Epidermal melanocyte (primary cell): ENCODE measurements around the gene LRMDA.
A peak's percentile ranks its signal among the peaks of the same experiment; 100 is the strongest.

Source experiments
- DNase-seq: peaks from one replicate; pipeline ENCODE4 v3.0.0; 2011; ENCODE audit warnings: low spot score; ENCODE audit not compliant: insufficient read length

LRMDA gene

DNA sequence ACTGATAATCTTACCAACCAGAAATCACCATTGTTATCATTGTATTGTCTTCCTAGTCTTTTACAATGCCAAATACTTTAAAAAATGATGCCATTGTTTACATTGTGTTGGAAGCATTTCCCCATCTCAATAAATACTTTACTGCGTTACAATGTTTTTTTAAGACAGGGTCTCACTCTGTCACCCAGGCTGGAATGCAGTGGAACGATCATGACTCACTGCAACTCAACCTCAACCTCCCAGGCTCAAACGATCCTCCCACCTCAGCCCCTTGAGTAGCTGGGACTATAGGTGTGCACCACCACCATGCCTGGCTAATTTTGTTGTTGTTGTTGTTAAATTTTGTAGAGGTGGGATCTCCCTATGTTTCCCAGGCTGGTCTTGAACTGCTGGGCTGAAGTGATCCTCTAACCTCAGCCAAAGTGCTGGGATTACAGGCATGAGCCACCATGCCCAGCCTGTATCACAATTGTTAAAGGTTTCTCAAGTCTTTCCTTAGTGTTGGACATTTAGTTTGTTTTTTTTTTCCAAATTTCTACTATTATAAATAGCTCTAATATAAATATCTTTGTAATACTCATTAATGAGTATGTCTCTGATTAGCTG is 13.5 kb downstream of the LRMDA start:
- DNase-seq: no peak

DNA sequence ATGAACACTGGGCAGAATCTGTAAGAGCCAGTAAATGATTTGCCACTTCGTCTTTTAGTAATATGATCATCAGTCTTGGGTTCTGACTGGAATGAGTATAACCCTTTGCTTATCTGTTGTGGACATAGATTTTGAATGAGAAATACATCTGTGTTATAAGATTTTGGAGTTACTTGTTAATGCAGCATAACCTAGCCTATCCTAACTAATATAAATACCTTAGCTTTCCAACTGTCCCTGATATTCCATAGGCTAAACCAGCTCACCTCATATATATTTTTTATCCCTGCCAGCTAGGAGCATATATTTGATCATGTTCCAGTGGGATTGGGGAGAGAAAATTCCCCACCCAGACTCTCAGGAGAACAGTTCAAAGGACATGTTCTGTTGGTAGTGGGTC is 15.1 kb downstream of the LRMDA start:
- no peak for DNase-seq

DNA sequence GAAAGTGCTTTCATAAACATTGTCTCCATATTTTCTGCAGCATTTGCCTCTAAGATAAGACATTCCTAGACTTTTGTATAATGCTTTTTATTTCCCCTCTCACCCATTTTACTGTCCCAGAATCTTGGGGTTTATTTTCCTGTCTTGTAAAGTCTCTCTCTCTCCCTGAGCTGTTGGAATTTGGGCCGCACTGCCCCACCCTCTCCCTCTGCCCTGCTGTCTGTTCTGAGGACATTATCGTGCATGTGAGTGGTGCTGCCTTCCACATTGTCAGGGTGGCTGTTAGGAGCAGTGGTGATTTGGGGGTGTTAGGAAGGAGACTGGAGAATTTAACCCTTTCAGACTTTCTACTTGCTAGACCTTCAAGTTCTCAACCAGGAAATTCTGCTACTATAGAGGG is 16.7 kb downstream of the LRMDA start:
- no peak for DNase-seq

DNA sequence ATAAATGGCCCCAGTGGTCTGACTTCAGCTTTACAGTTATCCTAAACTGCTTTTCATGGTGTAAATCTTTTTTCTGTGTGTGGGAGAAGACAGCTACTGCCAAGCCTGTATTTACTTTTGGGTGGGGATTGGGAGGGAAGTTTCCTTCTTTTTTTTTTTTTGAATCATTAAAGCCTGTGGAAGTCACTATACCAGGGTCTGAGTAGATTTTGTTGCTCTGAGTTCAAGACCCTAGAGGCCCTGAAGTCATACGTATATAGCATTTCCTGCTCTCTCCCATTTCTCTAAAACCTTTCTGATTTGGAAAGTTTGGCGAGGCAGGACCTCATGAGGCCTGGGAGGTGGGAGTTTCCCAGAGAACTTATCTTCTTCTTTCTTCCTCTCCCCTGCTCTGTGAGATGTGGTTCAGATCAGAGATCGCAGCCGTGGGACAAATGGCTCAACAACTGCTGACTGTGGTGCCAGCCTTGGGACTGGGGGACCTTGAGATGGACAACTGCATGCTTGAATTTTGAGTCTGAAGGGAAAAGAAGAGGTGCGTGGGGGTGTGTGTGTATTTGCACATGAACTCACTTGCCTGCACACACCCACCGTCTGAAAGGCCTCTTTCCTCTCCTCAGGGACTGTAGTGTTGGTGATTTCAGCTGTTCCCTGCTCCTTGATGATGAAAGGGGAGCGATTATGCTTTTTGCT is 18.1 kb downstream of the LRMDA start:
- DNase-seq: no peak

DNA sequence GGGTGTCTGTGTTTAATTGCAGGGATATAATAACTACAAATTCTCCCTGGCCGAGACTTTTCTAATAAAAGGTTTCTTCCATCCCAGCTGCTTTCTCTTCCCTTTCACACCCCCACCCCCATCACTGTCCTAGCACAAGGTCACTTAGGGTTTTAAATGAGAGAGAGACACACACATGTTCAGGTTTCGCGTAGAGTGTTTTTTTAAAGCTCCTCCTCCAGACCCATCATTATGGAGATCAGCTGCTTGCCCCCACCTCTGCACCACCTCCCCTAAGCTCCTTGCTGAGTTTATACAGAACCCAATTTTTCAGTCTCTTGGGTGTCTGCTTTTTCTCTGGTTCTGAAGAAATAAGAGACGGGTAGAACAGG is 18.6 kb downstream of the LRMDA start:
- DNase-seq: no peak

DNA sequence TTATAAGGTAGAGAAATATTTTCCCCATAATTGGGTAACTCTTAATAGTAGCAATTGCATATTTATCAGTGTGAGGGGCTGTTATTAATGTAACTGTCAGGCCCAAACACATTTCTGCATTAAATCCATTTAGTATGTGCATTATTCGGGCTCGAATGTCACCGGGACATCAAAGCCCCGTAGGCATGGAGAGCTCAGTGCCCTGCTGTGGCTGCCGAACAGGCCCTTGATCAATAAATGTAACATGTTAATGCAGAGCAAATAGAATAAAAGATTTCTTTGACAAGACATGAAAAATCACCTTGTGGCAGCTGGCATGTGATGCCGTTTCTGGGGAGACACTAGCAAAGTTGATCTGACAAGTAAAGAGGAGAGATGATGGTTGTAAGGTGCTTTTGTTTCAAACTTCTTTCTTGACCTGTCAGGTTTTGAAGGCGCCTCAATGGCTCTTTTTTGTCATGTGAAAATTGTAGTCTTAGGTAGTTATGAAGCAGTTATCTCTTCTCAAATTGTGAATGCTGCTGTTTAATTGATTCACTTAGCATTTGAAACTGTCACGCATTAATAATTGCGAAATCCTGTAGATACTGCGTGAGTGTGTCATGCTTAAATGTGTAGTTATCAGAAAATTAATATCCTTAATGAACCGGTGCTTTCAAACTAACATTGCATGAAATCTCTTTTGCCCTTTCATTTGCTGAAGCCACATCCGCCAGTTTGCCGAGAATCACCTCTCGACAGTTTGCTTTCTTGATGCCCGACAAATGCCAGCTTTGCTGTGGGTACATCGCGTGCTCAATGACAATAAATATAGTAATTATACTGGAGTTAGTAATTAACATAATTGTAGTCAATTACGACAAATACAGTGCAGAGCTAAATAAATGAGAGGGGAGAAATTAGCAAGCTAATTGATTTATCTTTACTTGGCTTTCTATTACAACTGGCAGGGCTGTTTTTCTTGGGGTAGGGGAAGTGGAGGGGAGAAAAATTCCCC is 19.5 kb downstream of the LRMDA start:
- DNase-seq: no peak

DNA sequence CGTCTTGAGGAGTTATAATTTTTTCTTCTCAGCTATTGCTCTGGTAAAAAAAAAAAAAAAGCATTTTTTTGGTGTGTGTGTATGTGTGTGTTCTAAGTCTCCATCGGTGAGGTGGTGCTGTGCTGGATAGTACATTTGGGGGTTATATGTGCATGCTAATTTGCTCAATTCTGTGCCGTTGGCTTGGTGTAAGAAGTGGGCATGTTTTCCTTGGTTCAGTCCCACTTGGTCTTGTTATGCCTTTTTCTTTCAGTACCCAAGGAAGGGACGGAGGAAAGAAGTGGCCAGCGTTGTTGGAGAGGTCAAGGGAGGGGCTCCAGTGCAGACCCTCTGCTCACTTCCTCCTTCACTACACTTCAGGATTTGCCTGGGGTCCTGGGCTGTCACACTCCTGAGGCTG is 20.4 kb downstream of the LRMDA start:
- no peak for DNase-seq

DNA sequence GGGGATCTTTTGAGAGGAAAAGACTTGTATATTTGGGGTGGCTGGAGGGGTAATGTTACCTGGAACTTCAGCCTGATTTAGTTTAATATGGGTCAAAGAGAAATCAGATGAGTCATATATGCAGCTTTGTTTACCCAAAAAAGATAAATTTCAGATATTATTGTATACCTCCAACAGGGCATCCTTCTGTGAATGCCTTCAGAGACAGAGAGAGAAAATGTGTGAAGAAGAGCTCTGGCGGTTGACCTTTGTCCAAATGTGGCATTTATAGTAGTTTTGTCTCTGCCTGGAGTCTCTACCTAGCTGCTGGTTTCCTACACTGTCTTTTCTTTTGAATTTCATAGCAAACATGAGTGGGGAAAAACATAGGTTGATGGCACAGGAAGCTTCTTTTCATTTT is 21.6 kb downstream of the LRMDA start:
- no peak for DNase-seq

DNA sequence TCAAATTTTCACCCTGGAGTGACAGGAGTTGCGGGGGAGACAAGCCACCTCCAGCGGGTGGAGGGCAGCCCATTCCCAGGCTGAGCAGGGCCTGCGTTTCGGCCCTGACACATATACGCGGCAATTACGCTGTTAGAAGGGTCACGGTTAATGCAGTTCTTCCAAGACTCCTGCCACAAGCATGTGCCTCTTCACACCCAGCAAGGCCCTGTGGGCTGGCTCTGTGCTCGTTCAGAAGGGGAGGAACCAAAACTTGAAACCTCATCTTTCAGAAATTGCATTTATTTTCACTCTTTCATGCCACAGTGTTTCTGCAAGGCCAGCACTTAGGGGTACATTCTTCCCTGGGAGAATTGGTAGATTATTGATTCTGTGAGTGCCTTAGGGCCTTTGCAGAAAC is 24.7 kb downstream of the LRMDA start:
- no peak for DNase-seq

DNA sequence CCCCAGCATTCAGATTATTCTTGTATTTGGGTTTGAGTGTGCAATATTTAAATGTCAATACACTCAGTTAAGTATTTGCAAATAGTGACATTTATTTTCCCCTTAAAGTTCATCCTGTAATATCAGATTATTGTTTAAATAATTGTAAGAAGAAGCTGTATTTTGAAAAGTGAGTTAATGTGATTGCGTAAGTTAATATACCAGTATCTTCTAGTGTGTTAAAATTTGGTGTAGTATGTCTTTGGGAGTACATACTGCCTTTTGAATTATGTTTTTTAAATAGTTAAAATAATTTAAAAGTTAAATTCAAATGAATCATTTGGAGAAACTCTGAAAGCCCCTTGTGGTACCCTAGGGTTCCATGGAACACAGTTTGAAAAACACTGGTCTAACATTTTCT is 28.6 kb downstream of the LRMDA start:
- DNase-seq: no peak

DNA sequence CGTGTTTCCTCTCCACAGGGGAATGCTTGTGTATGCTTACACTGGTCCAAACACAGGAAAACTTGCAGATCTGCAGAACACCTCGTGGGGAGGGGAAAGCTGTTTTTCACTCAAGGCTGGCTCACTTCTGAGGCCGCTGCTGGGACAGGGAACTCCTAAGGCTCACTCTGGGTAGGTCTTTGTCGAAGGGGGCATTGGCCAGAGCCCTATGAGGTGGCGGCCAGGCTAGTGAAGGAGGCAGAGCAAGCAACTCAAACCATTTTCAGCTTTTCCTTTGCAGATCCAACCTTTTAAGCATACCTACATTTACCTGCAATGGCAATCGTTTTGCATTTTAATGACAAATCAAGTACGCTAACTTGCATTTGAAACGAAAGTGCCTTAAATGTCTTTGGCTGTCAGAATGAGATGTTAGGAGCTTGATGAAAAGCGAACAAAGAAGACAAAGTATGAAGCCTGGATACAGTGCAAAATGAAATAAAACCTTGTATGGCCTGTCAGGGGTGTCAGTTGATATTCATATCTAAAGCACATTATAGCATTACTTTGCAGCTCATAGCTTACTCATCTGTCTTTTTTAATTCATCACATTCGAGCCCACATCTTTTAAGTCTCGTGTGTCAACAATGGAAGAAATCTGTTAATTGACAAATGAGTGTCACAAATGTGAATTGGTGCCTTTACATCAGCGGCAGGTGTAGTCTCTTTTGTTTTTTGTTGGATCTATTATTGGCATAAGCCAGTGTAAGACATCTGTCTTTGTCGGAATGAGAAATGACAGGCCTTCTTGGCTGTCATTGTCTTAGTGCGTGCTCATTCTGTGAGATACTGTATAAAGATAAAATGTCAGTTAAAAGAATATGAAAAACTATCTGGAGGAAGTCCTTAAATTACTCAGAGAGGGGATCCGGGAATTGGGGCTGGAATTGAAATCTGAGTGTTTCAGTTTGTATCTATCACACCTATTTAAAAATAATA is 30.5 kb downstream of the LRMDA start:
- DNase-seq: no peak

DNA sequence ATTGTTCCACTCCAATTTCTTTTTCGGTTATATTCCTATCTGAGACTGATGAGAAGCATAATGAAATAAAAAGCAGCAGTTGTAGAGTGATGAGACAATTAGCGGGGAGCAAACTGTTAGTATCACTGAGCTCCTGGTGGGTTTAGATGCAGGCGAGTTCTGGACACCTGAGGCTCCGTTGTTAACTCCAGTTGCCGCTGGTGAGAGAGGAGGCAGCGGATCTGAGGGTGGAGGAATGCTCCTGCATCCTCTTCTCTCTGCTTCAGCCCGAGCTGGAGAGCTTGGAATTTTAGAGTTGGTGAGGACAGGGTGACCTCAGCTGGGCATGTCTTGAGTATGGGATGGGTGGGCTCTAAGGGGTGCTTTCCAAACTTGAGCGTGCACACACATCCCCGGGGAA is 31.4 kb downstream of the LRMDA start:
- DNase-seq: no peak

DNA sequence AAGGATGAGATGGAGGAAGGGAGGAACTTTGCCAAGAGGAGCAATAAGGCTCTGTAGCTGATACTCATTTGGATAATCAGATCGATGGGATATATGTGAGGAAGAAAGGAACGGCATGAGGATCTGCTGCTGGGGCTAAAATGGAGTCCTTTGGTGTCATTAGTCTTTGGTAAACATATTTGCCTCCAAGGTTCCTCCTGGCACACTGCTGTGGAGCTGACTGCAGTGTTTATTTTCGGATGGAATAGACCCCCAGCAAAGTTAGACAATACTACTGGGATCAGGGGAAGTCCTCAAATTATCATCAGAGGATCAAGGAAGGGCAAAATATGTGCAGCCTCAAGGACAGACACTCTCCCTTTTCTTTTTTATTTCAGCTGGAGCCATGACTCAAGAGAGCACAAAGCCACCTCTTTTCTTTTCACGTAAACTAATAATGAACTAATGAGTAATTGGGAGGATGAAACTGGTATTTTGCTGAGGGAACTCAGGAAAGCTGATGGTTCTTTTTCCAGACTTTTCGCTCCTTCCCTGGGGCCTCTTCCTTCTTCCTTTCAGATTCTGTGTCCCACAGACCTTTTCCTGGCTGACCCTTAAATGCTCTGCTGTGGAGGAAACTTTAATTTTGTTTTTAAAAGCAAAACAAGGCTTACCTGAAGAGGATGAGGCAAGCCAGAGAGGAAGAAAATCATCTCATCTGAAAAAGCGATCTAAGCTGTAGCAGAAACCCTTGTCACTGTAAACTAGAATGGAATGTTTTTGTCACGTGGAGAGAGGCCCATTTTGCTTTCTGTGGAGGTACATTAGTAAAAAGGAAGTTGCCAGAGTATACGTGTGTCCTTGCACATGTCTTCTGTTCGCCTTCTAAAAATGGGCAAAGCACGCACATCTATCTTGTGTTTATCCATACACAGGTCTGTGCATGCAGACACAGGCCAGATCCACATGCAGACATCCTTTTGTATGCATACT is 33.3 kb downstream of the LRMDA start:
- no peak for DNase-seq

DNA sequence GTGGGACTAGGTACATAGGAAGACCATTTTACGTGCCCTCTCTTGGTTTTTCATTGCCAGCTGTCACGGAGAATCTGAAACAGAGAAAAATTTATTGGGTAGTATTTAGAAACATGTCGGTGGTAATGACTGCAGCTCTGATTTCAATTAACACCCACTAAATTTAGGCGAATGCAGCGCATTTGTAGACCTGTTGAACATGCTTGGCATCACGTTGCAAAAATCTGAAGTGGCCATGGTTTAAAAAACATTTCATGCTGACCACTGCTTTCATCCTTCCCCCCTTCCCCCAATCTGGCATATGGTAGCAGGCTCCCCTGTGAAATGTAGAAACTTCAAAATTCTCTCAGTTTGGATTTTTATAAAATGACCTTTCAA is 34.0 kb downstream of the LRMDA start:
- DNase-seq: no peak

DNA sequence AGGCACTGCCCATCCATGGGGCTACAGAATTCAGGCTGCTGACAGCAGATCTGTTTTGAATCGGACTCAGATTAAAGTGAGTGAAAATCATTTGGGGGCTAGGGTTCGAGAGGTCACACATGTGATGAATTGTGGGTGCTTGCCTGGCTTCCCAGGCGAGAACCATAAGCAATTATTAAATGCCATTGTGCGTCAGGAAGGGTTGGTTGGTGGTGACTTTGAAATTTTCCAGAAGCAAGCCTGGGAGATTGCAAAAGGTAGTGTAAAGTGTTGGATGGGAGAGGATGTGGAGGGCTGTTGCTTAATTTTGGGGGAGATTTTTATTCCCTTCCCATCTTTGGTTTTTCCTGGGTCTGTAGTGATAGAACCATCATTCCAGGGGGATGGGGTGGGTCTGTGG is 34.6 kb downstream of the LRMDA start:
- no peak for DNase-seq

DNA sequence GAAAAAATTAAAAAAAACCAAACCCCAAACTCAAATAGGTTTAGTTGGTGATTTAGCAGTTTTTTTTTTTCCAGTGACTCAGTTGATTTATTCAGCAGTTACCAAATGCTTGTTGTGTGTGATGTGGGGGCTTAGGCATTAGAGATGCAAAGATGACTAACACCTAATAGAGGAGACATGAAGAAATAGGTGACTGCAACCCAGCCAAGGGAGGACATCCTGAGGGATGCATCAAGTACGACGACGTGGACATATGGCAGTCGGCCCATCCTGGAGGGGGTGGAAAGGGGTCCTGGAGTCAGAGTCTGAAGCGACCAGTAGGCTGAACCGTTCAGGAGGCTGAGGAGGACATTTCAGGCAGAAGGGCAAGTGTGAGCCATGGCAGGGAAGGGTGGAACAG is 35.5 kb downstream of the LRMDA start:
- DNase-seq: no peak

DNA sequence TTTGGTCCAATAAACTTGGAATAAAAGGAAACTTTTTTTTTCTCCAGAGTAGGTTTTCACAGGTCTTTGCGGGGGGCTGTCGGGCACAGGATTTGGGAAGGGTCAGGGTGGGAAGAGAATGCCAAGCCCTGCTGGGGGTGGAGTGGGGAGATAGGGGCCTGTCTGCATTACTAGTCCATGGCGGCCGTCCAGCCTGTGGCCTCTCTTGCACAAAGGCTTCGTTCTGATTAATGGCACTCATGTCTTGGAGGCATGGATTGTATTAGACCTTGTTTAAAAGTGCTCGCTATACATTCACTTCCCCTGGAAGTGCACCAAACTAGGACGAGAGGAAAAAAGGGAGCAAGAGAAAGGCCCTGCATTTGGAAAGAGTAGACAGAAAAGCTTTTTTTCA is 37.2 kb downstream of the LRMDA start:
- no peak for DNase-seq

DNA sequence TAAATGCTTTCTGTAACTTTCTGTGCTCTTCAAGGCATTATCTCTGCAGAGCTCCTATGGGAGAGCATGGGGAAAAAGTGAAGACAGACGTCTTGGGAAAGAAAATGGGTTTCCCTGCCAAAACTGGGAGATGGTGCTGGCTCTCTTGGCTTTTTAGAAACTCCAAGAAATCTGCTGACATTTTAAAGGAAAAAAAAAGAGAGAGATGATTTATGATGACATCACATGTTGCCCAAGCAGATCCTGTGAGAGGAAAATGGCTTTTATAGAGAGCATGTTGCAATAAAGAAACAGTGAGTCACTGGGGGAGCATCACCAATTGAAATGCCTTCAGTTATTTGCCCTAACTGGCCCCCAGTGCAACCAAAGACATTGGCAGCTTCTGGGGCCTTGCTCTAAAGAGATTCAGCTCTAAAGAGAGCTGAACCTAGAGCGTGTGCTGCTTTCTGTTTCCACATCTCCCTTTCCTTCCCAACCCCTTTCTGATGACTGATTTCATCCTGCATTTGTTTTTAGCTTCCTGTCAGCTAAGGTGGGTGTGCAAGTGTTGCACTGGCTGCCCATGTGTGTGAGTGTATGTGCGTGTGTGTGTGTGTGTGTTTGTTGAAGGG is 37.7 kb downstream of the LRMDA start:
- DNase-seq: peak; percentile 75

DNA sequence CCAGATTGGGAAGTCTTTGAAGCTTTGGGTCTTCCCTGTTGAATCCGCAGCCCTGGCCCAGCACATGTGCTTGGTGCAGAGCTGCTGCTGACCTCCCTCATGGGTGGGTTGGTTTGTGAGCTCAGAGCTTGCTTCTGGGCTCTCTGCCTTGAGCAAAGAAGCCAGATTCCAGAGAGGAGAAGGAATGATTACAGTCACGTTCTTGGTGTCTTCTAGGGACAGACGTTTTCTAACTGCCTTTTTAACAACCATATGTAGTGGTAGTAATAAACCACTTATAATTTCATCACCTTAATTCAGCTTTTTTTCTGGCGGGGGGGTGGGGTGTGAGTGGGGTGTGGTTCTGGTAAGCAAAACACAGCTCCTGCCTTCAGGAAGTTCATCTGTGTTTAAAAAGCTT is 39.5 kb downstream of the LRMDA start:
- DNase-seq: no peak

DNA sequence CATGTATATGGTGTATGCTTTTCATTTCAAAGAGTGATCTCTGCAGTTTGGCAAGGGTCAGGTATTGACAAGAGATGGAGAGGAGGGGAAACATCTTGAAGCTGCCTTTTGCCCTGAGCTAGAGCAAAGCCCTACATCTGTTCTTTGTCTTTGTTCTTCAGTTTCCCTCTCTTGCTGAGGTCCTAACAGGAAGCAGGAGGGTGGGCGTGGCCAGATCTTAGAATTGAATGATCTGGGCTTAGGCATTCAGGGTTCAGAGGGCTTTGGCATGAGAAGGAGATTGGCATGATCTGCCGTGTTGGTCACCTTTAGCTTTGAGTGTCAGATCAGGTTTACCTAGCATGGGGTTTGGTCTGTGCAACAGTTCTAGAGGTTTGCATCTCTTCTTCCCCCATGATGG is 41.3 kb downstream of the LRMDA start:
- no peak for DNase-seq
